CD4-positive, alpha-beta T cell treated with Interleukin-2 at 100 ng/mL for 4 hours (primary cell): Measurements from ENCODE around the gene PTP4A2.
"Not testable (repeated sequence)": the region's sequence is repeated elsewhere in the genome, so short reads cannot be mapped to it uniquely, and the experiment has no call there.

Experiments used
- DNase-seq: peaks from one replicate; pipeline ENCODE4 v3.0.0-alpha.2; 2020; ENCODE audit warnings: low spot score

Gene PTP4A2

GRCh38 chr1:31924839-31925238, 13.3 kb downstream of the PTP4A2 start:
- DNase-seq: no peak

GRCh38 chr1:31923901-31924535, 14.2 kb downstream of the PTP4A2 start:
- DNase-seq: no peak

GRCh38 chr1:31920956-31921355, 17.2 kb downstream of the PTP4A2 start:
- DNase-seq: no peak

GRCh38 chr1:31919591-31919990, 18.6 kb downstream of the PTP4A2 start:
- DNase-seq: no peak

GRCh38 chr1:31915438-31915837, 22.7 kb downstream of the PTP4A2 start:
- DNase-seq: no peak

GRCh38 chr1:31913968-31914367, 24.2 kb downstream of the PTP4A2 start:
- DNase-seq: no peak

GRCh38 chr1:31912839-31913239, 25.3 kb downstream of the PTP4A2 start:
- no peak for DNase-seq

GRCh38 chr1:31911994-31912780, 26.0 kb downstream of the PTP4A2 start:
- DNase-seq: no peak

- DNase-seq: peak; percentile 30
Observed at GRCh38 chr1:31910933-31911332, 27.2 kb downstream of the PTP4A2 start.

GRCh38 chr1:31909691-31910090, 28.5 kb downstream of the PTP4A2 start:
- DNase-seq: no peak

- DNase-seq: no peak
Observed at GRCh38 chr1:31906557-31906956, 31.6 kb downstream of the PTP4A2 start.

GRCh38 chr1:31905681-31906080, 32.5 kb downstream of the PTP4A2 start:
- DNase-seq: no peak

- DNase-seq: no peak
Observed at GRCh38 chr1:31905093-31905509, 33.1 kb downstream of the PTP4A2 start.

GRCh38 chr1:31904339-31905092, 33.7 kb downstream of the PTP4A2 start:
- DNase-seq: no peak

- DNase-seq: no peak
Observed at GRCh38 chr1:31902510-31902860, 35.7 kb downstream of the PTP4A2 start.

- no peak for DNase-seq
Observed at GRCh38 chr1:31901838-31902509, 36.2 kb downstream of the PTP4A2 start.

GRCh38 chr1:31900790-31901189, 37.4 kb downstream of the PTP4A2 start:
- no peak for DNase-seq

GRCh38 chr1:31897526-31898100, 40.6 kb downstream of the PTP4A2 start:
- no peak for DNase-seq

- not testable (repeated sequence) for DNase-seq
Observed at GRCh38 chr1:31895474-31896198, 42.5 kb downstream of the PTP4A2 start.

GRCh38 chr1:31891280-31891679, 46.9 kb downstream of the PTP4A2 start:
- DNase-seq: no peak

- DNase-seq: no peak
Observed at GRCh38 chr1:31888291-31888690, 49.9 kb downstream of the PTP4A2 start.
